ENCODE results near the gene TSBP1.

GRCh38 chr6:32369660-32370059 is 2.0 kb downstream of the TSBP1 start:
- TF ChIP-seq CTCF (IDR thresholded peaks at IDR 0.05; ENCODE audit: low read depth, low read length): no peak
- no peak for TF ChIP-seq EZH2phosphoT487 (IDR thresholded peaks at IDR 0.05; ENCODE audit: low read depth)

Measured in OCI-LY3 (cell line).